Activated CD8-positive, alpha-beta memory T cell treated with anti-CD3 and anti-CD28 coated beads for 4 hours (primary cell): ENCODE data around the gene TRIM51G.
"Not testable (repeated sequence)": the region's sequence is repeated elsewhere in the genome, so short reads cannot be mapped to it uniquely, and the experiment has no call there.

Source experiments
- DNase-seq, 2 donors: peaks; one replicate each; pipeline ENCODE4 v3.0.0-alpha.2; 2020; ENCODE audit warnings: low read depth in 2 of 2

The TRIM51G gene, protein sequence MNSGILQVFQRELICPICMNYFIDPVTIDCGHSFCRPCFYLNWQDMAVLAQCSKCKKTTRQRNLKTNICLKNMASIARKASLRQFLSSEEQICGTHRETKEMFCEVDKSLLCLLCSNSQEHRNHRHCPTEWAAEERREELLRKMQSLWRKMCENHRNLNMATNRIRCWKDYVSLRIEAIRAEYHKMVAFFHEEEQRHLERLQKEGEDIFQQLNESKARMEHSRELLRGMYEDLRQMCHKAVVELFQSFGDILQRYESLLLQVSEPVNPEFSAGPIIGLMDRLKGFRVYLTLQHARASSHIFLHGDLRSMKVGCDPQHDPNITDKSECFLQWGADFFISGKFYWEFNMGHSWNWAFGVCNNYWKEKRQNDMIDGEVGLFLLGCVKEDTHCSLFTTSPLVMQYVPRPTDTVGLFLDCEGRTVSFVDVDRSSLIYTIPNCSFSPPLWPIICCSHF

DNA sequence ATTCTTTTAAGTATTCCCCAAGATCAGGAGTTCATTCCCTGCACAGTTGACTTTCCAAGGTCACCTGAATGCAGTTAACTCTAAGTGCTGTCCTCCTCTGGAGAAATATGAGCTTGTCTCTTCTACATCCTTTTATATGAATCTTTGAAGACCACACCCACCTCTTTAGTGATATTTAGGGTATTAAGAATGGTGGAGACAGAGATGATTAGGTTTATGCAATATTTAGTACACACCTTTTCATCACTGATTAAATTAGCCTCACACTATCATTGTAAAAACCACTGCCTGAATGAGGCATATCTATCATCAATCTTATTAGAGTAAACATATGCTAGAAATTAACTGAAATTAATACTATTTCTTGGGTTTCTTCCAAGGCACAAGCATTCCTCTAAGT lies at the start of gene TRIM51G:
Gene TRIM51G, minus strand, starts transcription at position 101 of the 400 bp plus-strand sequence. CDS start 2,190 bp downstream, outside the sequence.
- DNase-seq: not testable (repeated sequence)

- DNase-seq: not testable (repeated sequence)
Observed at GRCh38 chr11:49028523-49028922, 44.8 kb upstream of the TRIM51G start, which contains the start of gene TRIM49B. Gene TRIM49B, plus strand, starts transcription at chr11:49028823. Its CDS starts 2,777 bp downstream, at chr11:49031600.

DNA sequence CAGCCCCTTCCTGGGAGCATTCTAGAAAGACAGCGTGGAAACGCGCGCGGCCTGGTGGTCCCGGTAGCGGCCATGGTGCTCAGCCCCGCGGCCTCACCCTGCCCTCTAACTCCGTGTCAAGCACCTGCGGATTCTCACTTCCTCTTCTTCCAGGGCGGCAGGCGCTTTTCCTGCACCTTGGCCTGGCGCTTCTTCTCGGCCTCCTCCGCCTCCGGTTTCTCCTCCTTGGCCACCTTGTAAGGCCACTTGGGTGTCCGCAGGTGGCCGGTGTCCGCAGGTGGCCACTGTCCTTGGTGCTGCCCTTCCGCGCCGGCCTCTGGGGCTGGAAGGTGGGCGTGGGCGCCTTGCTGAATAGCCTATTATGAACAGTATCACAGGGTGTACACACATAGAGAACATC lies 15.1 kb downstream of the TRIM51G start:
- DNase-seq: not testable (repeated sequence)

GRCh38 chr11:48955315-48956049 lies 28.2 kb downstream of the TRIM51G start:
- DNase-seq: not testable (repeated sequence)

GRCh38 chr11:48945796-48946195 lies 37.9 kb downstream of the TRIM51G start:
- not testable (repeated sequence) for DNase-seq
